Fibroblast of skin of right quadriceps (primary cell): ENCODE measurements around the gene SOAT2.
A peak's percentile ranks its signal among the peaks of the same experiment; 100 is the strongest.

Source experiments
- DNase-seq: peaks from one replicate; pipeline ENCODE4 v3.0.0-alpha.2; 2013

The SOAT2 gene

DNA sequence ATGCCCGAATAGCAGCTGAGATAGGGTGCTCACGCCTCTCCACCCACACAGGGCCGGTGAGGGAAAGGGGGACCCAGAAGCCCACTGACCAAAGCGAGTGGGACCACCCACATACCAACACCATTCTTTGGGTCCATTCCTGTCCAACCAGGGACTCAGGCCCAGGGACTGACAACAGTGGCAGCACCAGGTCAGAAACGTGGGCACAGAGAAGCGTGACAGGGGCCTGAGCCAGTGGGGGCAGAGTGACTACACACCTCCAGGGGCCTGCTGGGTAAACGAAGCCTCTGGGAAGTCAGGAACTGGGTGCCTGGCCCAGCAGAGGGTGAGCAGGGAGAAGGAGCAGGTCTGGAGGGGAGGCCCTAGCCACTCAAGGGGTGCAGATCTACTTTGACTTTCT is 37.8 kb upstream of the SOAT2 start:
- no peak for DNase-seq

DNA sequence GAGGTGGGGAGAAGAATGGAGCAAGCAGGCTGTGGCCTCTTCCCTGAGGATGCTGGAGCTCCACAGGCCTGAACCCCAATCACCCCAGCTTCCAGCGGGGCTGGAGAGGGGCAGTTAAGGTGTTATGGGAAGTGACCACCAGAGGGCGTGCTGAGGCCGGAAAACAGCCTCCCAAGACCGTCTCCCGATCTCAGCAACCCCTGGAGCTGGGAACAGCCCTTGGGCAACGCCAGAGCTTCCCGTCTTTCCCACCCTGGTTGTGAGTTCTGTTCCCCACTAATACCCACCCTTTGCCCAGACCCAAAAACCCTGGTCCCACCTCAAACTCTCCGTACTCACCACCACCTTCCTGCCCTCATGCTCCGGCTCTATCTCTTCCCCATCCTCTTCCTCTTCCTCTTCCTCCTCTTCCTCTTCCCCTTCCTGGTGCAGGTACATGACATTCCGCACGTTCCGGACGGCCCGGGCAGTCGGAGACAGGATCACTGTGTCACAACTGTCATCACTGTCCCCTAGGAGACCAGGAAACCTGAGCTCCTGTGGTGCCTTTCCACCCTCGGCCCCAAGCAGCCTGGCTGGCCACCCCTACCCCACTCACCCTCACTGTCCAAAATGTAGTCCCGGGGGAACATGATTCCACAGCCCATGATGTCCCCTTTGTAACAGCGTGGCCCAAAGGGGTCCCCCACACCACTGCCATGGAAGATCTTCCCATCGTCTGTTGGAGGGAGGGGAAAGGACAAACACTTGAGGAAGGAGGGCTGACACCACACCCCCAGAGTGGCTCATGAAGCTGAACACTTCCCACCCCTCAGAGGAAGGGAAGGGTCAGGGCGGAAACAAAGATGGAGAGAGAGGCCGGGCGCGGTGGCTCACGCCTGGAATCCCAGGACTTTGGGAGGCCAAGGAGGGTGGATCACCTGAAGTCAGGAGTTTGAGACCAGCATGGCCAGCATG is 37.0 kb upstream of the SOAT2 start:
- peak; percentile 80 for DNase-seq

DNA sequence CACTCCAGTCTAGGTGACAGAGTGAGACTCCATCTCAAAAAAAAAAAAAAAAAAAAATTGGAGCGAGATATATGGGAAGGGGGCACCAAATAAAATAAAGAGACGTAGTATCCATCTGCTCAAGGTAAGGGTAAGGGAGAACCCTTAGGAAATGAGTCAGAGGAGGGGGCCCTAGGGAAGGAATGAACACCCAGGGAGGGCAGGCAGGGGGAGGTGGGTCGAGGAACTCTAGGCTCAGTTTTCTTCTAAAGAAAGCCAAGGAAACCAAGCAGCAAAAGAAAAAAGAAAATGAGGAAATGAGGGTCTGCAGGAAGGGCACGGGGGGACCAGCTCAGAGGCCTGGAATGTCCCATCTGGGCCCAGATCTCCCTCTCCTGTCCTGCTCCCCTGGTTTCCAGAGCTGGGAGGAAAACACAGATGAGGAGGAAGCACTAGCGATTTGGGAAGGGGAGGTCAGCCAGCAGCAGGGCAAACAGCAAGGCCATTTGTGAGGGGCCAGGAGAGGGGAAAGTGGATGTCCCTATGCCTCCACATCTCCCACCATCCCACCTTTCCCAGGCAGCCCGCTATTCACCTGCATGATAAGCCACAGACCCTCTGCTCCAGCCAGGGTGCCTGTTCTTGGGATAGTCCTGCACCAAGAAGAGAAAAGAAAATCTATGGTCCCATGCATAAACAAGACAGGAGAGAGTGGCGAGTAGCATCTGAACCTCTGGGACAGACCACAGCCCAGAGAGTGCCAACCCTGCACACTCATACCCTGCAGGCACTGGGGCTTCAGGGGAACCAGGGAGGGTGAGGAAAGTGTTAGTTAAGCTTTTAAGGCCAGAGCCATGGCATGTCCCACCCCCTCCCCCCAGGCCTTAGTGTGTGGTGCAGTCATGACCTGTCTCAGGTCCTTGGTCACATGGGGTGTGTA is 36.0 kb upstream of the SOAT2 start:
- no peak for DNase-seq

DNA sequence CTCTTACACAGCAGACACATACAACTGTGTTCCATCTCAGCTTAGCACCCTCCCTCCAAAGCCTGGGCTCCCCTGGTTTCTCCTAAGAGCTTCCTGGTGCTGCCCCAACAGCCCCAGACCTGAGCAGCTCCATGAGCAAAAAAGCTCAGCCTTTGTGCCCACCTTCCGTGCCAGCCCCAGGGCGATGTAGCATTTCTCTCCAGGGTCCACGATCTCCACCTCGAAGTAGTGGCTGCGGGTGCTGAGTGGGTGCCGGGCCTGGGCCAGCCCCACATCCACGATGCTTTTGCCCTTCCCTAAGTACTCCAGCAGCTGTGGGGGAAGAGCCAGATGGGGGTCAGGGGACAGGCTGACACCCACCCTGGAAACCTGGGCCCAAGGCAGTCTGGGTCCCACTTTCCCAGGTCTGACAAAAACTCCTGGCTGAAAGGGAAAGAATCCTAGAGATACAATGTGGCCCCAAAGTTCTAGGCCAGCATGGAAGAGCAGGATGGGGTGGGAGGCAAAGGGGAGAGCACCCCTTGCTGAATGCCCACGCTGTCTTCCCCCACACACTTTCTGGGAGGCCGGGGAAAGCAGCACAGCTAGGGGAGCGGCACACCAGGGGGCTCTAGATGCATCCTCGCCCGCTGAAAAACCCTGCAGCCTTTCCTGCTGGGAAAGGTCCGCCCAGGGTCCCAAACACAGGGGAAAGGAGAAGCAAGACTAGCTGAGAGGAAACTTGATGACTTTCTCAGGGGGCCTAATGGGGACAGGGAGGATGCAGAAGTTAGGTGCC is 35.1 kb upstream of the SOAT2 start:
- no peak for DNase-seq

DNA sequence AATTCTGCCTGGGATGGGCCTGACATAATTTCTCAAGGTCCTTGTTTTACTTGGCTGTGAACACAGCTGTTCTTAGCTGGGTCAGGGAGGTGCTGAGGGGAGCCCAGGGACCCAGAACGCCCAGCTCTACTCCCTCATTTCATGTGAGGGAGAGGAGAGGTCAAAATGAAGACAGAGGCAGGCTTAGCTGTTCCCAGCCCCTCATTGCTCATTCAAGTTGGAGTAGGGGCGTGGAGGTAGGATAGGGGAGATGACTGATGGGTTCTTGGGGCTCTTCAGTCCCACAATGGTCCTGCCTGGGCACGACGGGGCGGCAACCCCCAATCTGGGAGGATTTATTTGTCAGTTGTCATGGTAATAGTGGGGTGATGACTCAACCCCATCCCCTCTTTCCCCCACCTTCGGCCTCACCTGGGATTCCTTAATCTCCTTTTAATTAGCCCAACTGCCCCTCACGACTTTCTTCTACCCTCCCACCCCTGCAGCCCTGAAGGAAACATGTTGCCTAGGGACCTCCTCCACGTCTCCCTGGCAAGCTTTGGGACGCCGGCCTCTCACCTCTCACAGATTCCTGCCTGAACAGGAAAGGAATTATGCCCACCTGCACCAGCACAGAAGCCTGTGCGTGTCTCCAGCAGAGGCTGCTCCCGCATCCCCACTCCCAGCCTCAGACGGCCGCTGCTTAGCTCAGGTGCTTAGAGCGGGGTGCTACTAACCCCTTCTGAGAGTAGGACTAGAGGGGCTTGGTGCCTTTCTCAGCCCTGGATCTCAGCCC is 34.3 kb upstream of the SOAT2 start:
- DNase-seq = no peak

DNA sequence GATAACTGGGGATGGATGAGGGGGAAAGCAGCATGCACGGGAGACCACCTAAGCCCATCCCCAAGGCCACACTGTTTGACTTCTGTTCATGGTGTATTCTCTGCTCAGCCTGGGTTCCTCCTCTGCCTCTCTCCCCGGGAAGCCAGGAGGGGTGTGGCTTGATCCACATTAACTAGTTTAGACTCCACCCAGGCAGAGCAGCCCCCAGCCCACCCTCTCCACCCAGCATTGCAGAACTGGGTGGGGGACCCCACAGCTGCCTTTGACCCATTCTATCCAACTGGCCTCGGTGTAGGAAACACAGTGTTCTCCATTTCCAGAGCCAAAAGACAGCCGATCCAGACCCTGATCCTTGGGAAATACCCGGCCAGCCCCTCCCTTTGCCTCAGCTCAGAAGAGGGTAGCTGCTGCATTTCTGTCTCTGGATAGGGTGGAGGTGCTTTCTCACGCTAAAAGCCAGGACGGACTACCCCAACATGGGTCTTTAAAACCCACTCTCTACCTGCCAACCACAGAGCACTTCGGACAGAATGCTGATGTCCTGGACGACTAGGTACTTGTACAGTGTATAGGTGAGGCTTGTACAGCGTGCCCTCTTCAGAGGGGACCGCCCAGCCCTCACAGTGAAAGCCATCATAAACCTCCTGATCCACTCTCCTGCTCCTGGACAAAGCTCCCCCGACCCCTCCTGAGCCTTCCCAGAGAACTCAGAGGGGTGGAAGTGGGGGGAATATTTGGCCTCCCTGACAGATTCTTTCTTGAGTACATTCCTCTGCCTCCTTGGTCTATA is 33.5 kb upstream of the SOAT2 start:
- DNase-seq = no peak

DNA sequence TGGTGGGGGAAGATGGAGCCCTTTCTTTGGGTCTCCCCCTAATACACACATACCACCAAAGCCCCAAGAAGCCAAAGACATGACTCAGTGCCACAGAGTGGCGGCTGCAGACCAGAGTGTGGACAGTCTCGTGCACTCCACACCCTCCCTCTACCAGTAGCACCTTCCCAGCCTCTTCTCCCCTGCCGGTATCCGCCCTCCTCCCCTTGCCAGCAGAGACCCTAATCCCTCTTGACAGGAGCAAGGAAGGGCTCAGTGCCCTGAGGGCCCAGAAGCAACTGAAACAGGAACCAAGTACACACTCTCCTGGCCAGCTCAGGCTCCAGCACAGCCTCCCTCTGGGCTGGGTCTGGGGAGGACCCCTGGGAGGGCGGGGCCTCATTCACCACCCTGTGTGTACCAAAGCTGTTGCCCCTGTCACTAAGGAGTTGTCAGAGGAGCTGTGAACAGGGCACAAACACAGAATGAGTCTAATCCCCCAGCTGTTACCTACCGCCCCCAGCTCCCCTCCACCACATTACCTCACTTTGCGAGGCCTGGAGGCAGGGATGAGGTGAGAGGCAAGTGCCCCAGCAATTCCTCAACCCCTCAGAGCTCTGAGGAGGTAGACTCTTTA is 32.3 kb upstream of the SOAT2 start:
- DNase-seq = peak; percentile 45

DNA sequence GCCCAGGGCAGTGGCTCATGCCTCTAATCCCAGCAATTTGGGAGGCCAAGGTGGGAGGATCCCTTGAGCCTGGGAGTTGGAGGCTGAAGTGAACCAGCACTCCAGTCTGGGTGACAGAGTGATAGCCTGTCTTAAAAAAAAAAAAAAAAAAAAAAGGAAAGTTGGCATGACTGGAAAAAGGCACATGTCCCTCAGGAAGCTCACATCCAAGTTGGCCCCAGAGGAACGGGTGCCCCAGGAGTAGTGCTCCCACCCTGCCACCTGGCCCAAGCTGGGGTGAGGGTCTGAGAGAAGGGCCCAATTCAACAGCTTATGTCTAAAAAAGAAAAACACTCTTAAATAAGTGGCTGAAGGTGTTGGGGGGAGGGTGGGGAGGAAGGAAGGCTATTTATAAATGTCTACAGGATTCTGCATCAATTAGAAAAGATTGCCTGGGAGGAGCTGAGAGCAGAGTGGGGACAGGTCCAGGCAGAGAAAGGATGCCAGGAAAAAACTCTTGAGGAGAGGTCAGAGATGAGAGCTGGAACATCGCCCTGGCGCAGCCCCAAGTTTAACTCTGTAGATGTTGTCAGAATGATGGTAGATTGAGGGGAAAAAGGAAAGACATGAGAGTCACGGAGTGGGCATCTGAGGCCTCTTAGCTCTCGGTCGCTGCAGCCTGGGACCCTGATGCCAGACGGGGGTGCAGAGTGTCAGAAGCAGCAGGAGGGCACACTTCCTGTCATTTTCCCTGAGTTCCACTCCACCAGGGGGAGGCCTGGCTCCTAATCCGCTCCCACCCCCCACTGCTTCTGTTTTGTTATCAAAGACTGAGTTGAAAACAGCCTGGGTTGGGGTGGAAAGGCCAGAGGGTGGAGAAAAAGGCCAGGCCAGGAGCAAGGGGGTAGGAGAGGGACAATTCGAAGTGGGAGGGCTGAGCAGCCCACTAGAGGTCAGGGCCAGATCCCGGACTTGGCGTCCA is 31.4 kb upstream of the SOAT2 start:
- peak; percentile 63 for DNase-seq

DNA sequence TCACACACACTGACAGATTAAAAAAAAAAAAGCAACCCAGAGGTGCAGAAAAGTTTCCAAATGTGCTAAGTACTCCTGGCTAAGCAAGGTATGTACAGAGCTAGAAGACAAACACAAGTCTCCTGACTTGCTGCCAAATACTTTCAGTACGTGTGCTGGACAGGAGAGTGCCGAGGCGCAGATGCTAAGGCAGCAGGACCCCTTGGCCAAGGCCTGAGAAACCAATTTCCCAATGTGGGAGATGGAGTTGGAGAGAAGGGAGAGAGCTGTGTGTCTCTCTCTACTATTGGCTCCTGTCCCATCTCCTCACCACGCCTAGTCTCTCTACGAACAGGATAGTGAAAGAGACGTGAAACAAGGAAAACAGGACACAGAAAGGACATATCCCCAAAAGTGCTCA is 29.4 kb upstream of the SOAT2 start:
- DNase-seq = no peak

DNA sequence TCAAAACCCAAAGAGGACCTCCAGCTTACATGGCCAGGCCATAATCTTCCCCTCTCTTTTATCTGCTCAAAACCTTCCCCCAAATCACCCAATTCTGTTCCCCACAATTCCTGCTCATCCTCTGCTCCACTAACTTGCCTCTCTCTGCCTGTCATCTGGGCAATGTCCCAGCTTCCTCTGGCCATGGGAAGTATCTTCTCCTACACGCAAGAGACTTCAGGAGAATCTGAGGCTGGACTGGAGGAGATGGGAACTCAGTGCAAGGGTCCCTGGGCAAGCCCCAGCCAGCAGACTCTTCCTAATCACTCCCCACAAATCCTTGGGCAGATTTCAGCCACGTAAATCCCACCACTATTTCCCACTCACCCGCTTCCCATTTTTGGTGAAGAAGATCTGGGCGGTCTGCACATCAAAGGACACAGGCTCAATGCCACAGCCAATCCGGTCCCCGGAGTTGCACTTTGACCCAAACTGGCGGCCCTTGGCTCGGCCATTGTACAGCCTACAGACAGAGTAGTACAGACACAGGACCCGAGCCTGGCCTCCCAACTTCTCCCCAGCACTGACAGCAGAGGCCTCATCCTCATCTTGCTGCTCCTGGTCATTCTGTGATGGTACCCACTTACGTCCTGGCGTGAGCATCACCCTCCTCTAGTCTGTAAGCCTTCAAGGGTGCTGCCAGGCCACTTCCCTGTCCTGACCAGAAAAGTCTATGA is 28.8 kb upstream of the SOAT2 start:
- no peak for DNase-seq

DNA sequence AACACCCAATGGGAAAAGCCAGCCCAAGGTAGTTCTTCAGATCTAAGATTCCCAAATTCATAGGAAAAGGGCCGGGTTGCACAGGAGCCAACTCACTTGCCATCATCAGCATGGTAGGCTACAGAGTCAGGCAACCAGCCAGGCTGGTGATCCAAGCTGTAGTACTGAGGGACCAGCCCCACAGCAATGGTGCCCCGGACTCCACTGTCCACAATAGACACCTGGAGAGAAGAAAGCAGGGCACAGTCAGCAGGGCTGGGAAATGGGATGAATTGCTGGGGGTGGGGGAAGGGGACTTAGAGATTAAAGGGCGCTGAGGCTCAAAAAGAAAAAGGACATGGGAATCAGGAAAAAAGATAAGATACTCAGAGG is 28.3 kb upstream of the SOAT2 start:
- no peak for DNase-seq

DNA sequence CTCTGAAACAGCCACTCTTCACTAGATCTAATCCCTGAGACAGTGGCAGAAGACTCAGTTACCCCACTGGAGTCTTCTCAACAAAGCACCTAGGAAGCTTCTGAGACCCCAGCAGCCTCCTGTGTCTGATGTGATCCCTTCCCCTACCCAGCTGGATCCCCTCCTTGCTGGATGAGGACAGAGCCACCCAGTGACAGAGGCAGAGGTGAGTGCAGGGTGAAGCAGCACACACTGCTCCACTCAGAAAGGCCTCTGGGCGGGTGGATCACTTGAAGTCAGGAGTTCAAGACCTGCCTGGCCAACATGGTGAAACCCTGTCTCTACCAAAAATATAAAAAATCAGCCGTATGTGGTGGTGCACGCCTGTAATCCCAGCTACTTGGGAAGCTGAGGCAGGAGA is 26.8 kb upstream of the SOAT2 start:
- DNase-seq = no peak

DNA sequence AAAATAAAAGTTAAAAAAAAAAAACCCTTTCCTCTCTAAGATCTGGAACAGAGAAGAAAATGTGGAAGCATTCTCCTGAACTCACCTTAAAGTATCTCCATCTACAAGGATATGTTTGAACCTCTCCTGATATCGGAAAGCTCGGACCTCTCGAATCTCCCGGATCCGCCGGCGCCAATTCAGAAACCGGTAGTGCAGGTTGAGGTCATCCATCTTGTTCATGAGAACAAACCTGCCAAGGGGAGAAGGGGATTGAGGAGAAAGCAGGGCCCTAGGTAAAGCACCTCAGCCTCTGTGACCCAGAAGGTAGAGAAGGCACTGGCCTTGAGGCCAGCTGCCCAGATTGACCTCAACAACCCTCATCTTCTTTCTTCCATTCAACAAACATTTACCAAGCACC is 26.3 kb upstream of the SOAT2 start:
- DNase-seq = no peak

DNA sequence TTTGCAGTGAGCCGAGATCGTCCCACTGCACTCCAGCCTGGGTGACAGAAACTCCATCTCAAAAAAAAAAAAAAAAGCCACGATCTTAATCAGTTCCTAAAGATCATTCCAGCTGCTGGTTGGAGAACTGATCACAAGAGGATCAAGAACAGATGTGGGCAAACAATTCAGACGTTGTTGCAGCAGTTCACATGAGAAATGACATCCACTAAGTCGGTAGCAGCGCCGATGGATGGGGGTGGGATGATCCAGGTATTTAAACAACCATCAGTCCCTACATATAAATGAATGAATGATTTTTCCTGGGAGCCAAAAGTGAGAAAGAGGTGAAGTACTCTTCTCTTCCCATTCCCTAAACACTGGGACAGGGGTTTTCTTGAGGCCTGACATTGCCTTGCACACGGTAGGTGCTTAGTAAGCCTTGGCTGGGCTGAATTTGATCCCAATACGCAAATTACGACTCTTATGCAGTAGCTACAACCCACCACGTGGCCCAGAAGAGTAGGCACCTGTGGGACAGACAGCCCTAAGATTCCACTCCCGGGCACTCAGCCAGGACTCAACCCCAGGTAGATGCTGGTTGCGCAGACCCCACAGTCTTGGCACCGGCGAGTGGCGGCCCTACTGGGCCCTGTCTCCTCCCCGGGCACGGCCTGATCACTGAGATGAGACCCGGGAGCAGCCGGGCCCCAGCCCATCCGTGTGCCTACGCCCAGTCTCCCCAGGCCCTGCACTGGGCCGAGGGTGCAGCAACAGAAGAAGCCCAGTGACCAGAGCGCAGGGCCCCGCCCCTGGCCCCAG is 24.7 kb upstream of the SOAT2 start:
- DNase-seq = peak; percentile 32

DNA sequence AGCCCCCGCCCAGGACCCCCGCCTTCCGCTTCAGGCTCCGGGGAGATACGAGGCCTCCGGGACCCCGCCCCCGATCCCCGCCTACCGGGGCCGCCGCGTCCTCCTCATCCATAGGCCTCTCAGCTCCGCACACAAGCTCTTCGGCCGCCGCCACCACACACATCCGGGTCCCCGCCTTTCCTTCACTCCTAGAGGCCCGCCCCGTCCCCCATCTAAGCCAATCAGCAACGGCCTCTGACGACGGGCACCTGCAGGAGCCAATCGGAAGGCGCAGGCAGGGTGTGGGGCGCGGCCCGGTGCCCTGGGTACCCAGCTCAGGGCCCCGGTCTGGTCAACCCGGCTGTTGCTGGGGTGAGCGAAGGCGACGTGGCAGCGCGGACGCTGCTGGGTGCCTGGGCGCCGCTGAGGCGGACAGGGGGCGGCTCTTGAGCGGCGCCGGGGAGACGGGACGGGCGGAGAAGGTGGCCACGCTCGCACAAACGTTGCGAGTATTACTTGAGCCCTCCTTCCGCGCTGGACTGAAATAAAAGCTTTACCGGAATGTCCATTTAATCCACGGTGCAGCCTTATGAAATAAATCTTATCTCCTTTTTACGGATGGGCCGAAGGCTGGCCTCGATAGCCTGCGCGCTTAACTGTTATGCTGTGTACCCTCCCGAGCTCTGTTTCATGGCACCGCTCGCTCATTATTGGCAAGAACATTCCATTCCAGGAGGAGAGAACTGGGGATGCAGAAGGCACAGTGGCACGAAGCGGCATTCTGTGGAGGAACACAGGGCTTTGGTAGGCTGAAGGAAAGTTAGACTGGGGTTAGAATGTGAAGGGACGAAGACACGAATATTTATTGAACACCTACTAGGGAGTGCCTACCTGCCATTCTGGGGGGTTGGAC is 23.8 kb upstream of the SOAT2 start, which contains the start of gene SPRYD3:
Gene SPRYD3, minus strand, starts transcription at position 165 of the 892 bp plus-strand sequence. Its CDS starts 57 bp downstream, at position 108.
- DNase-seq = peak; percentile 97

DNA sequence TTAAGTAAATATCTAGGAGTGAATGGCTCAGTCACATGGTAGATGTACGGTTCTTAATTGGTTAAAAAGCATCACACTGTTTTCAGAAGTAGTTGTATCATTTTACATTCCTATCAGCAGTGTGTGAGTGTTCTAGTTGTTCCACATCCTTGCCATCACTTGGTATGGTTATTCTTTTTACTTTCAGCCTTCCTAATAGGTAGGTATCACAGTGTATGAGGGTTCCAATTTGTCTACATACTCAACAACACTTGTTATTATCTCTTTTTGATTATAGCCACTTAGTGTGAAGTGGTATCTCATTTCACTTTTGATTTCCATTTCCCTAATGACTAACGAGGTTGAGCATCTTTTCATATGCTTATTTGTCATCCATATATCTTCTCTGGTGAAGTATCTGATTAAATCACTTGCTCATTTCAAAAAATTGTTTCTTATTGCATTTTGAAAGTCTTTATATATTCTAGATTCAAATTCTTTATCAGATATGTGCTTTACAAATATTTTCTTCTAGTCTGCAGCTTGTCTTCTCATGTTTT is 20.6 kb upstream of the SOAT2 start:
- DNase-seq = no peak

DNA sequence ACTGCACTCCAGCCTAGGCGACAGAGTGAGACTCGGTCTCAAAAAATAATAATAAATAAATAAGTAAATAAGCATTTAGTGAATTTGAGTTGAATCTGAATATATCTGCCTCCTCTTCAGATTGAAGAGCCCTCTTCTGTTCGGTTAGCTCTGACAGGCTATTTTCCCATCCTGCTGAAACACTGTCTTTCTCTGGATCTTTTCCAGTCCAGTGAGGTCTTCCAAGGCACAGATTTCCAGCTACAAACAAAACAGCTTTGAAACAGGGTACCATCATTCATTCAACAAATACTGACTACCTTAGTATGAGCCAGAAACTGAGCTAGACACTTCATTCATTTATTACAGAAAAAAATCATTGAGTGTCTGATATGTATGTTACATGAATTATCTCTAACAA is 16.9 kb upstream of the SOAT2 start:
- DNase-seq = no peak
